ENCODE measurements around the gene ASS1. TPM values are rescaled to one million over a fixed set of nuclear protein-coding genes. Genes with fewer than 3 reads are reported as not detected.

ASS1 gene
- total RNA-seq, 1 experiment from 2014 or later: 299 TPM

DNA sequence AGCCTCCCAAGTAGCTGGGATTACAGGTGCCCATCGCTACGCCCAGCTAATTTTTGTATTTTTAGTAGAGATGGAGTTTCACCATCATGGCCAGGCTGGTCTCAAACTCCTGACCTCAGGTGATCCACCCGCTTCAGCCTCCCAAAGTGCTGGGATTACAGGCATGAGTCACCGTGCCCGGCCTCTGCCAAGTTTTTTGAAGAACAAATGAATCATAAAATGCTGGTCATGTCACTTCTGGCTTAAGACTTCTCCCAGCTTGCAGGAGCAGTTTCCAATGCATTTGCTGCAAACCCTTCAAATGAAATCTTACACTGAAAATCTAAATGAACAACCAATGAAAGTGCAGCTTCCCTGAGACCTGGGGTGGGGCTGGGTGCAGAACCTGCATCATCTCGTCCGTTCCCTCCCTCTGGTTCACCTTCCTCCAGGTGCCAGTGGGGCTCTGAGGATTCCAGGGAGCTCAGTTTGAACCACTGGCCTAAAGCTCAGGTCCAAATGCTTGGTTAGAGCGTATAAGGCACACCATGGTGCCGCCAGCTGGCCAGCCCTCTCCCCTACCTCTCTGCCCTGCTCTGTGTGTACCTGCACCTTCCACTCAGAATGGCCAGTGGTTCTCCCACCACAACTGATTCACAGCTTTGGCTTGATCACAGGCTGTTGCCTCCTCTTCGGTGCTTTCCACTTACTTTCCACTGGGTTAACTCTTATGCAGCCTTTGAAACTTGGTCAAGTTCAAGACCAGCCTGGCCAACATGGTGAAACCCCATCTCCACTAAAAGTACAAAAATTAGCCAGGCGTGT lies 94.9 kb downstream of the ASS1 start:
- Mint-ChIP-seq H3K9me3 (ENCODE audit: unreplicated experiment) (no peaks in the 10 kb centered on the region), H3K27me3 (ENCODE audit: insufficient read depth, unreplicated experiment) (no peaks in the 10 kb centered on the region), H3K27ac (ENCODE audit: low read depth, unreplicated experiment) (peak overlapping the region; percentile 35), H3K4me3 (ENCODE audit: unreplicated experiment) (peak overlapping the region; percentile 25), H3K36me3 (ENCODE audit: insufficient read depth, unreplicated experiment) (peaks cover 6% of the 10 kb centered on the region), H3K4me1 (ENCODE audit: insufficient read depth, unreplicated experiment) (peaks cover 37% of the 10 kb centered on the region)
- intact Hi-C loops (cut with micrococcal nuclease): no loop called here
- no TSS peak for BruUV-seq (replicated peaks)
- ChIA-PET POLR2A (interaction anchor here (0.7 to 1.9 kb wide), 7 partner anchors 9 to 992 kb away, joined by 3 to 16 read pairs (median 8); partner anchors contain the start of gene FUBP3), CTCF (interaction anchor here (0.5 to 1.4 kb wide), 4 partner anchors 26 to 414 kb away, joined by 3 to 6 read pairs (median 4); partner anchors contain the start of gene FUBP3)
- TF ChIP-seq, protein P1, sequence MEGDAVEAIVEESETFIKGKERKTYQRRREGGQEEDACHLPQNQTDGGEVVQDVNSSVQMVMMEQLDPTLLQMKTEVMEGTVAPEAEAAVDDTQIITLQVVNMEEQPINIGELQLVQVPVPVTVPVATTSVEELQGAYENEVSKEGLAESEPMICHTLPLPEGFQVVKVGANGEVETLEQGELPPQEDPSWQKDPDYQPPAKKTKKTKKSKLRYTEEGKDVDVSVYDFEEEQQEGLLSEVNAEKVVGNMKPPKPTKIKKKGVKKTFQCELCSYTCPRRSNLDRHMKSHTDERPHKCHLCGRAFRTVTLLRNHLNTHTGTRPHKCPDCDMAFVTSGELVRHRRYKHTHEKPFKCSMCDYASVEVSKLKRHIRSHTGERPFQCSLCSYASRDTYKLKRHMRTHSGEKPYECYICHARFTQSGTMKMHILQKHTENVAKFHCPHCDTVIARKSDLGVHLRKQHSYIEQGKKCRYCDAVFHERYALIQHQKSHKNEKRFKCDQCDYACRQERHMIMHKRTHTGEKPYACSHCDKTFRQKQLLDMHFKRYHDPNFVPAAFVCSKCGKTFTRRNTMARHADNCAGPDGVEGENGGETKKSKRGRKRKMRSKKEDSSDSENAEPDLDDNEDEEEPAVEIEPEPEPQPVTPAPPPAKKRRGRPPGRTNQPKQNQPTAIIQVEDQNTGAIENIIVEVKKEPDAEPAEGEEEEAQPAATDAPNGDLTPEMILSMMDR (IDR thresholded peaks at IDR 0.05; ENCODE audit: unreplicated experiment): no peak
- peak; percentile 94 for DNase-seq (ENCODE audit: unreplicated experiment)

- TF ChIP-seq, protein P1 (IDR thresholded peaks at IDR 0.05; ENCODE audit: unreplicated experiment): no peak
- ChIA-PET CTCF (interaction anchor here (0.5 to 0.7 kb wide), 5 partner anchors 73 to 834 kb away, joined by 3 read pairs; no protein-coding TSS in a partner anchor), POLR2A (interaction anchor here (0.7 to 1.2 kb wide), 4 partner anchors 10 to 60 kb away, joined by 3 to 5 read pairs (median 4); partner anchors contain the start of gene FUBP3)
- Mint-ChIP-seq H3K27me3 (ENCODE audit: insufficient read depth, unreplicated experiment) (no peaks in the 10 kb centered on the region), H3K4me3 (ENCODE audit: unreplicated experiment) (no peak overlapping the region), H3K27ac (ENCODE audit: low read depth, unreplicated experiment) (no peak overlapping the region), H3K4me1 (ENCODE audit: insufficient read depth, unreplicated experiment) (peaks cover 37% of the 10 kb centered on the region), H3K9me3 (ENCODE audit: unreplicated experiment) (no peaks in the 10 kb centered on the region), H3K36me3 (ENCODE audit: insufficient read depth, unreplicated experiment) (no peaks in the 10 kb centered on the region)
- DNase-seq (ENCODE audit: unreplicated experiment): no peak
- no TSS peak for BruUV-seq (replicated peaks)
- intact Hi-C loops (cut with micrococcal nuclease): no loop called here
Measured at GRCh38 chr9:130541533-130541932, 96.8 kb downstream of the ASS1 start.

GRCh38 chr9:130542038-130542437 lies 97.3 kb downstream of the ASS1 start:
- Mint-ChIP-seq H3K36me3 (ENCODE audit: insufficient read depth, unreplicated experiment) (no peaks in the 10 kb centered on the region), H3K4me1 (ENCODE audit: insufficient read depth, unreplicated experiment) (peaks cover 37% of the 10 kb centered on the region), H3K27ac (ENCODE audit: low read depth, unreplicated experiment) (no peak overlapping the region), H3K9me3 (ENCODE audit: unreplicated experiment) (no peaks in the 10 kb centered on the region), H3K27me3 (ENCODE audit: insufficient read depth, unreplicated experiment) (no peaks in the 10 kb centered on the region), H3K4me3 (ENCODE audit: unreplicated experiment) (no peak overlapping the region)
- ChIA-PET POLR2A (interaction anchor here (0.8 to 1.2 kb wide), 3 partner anchors 11 to 37 kb away, joined by 4 to 5 read pairs (median 5); partner anchors contain the start of gene FUBP3), CTCF (interaction anchor here (0.5 to 0.7 kb wide), 7 partner anchors 70 to 833 kb away, joined by 3 read pairs; no protein-coding TSS in a partner anchor)
- TF ChIP-seq, protein P1 (IDR thresholded peaks at IDR 0.05; ENCODE audit: unreplicated experiment): no peak
- no TSS peak for BruUV-seq (replicated peaks)
- no peak for DNase-seq (ENCODE audit: unreplicated experiment)
- intact Hi-C loops (cut with micrococcal nuclease): no loop called here

Data from MCF 10A (cell line).